Stimulated activated CD8-positive, alpha-beta memory T cell treated with anti-CD3 and anti-CD28 coated beads, Interleukin-7, amount 100 ng/mL, for 1 hour (primary cell): ENCODE results near the gene EFHD2.
"Not testable (repeated sequence)": the region's sequence is repeated elsewhere in the genome, so short reads cannot be mapped to it uniquely, and the experiment has no call there.

Source experiments
- DNase-seq, 2 donors: peaks; one replicate each; pipeline ENCODE4 v3.0.0-alpha.2; 2020; ENCODE audit warnings: low read depth in 2 of 2

The EFHD2 gene

DNA sequence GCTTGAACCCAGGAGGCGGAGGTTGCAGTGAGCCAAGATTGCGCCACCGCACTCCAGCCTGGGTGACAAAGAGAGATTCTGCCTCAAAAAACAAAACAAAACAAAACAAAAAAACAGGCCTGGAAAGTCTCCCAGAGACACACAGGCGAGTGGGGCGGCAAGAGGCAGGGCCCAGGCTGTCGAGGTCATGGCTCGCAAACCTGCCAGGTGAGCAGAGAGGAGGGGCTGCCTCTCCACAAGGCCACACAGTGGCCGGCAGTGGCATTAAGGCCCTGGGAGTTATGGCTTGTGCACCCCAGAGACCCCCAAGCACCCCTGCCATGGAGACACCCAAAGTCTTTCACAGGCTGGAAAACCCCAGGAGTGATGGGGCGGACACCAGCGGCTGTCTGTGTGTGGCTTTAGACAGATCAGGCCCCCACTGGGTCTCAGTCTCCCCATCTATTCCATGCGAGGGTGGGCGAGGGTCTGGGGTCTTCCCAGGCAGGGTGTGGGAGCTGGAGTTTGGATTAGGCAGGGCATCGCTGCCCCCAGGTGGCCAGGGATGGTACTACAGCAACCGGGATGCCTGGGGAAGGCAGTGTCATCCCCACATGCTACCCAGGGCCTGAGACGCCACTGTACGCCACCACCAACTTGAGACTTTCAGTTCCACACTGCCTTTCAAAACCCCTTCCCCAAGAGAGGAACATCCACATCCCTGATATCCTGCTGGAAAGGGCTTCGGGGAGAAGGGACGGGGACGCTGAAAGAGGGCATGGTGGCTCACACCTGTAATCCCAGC lies 21.3 kb downstream of the EFHD2 start:
- peak; percentile 60 to 72 for DNase-seq

DNA sequence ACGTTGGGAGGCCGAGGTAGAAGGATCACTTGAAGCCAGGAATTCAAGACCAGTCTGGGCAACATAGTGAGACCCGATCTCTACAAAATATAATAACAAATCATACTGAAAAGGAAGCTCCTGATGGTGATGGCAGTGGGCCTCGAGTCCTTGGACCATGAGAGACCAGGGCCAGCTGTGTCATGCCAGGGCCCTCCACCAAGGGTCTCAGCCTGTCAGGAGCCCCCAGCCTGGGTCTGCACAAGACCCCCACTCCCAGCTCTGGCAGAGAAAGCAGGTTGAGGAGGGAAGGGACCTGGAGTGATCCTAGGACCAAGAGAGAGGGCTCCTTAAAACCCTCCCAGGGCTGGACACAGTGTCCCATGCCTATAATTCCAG lies 21.9 kb downstream of the EFHD2 start:
- no peak for DNase-seq

DNA sequence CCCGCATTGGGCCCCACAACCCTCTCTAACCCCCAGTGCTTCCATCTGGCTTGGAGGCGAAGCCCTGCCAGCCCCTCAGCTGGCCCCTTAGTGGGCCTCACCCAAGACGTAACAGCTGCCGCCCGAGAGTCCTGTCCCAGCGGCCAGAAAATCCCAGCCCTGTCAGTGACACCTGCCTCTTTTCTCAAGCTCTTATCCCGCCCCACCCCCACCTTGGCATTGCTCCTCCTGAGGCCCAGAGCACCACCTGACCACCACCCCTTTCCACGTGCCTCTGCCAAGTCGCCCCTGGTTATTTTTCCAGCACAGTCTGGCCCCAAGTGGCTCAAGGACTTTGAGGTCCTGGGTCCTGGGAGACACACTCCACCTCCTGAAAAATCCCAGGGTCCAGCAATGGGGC lies 22.6 kb downstream of the EFHD2 start:
- no peak for DNase-seq

DNA sequence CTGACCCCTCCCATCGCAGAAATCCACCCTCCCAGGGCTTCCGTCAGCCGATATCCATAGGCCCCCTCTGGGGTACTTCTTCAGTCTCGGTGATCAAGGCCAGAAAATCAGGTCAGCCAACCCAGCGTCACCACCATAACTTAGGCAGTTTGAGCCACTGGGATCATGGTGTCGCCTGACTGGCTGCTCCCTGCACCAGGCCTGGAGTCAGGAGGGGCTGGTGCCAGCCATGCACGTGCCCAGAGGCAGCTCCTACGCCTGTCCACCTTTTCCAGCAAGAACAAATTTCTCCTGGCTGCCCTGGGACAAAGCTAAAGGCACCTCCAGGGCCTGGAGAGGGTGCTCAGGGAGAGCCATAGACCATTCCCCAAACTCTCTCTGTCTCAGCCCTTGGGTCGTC lies 23.8 kb downstream of the EFHD2 start:
- no peak for DNase-seq

DNA sequence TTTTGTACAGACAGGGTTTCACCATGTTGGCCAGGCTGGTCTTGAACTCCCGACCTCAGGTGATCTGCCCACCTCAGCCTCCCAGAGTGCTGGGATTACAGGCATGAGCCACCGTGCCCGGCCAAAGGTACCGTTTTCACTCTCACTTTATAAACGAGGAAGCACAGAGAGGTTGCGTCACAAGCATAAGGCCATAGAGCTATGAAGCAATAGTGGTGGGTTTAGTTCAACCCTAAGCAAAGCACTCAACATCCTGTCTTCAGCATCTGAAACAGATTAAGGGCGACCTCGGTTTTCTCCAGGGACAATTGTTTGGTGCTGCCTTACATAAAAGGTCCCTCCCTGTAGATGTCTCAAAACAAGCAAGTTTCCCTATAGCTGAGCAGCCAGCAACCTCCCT lies 25.1 kb downstream of the EFHD2 start:
- DNase-seq = not testable (repeated sequence)

DNA sequence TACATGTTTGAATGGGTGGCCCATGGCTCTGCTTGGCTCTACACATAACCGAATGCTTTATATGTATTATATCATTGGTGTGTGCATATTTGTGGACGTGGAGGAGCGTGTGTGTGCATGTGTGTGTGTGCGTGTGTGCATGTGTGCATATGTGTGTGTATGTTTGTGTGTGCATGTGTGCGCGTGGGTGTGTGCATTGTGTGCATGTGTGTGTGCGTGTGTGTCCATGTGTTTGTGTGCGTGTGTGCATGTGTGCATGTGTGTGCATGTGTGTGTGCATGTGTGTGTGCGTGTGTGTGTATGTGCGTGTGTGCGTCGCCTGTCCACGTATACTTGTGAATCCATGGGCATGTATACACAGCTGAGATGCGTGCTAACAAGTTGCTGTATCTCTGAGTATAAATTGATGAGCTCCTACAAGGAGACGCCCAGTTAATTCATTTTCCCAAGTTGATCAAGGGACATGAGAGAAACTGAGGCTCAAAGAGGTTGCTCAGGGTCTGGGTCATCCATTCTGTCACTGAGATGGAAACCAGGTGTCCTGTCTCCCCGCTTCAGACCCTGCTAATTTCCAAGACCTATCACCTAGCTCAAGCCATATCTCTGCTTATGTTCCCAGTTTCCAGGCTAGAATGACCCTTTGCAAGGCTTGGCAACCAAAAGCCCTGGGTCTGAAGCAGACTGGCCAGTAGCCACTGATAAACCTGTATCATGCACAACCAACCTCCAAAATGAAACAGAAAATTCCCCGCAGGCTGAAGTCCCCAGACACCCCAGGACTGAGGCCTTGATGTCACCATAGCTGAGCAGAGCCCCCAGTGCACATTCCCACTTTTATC lies 25.8 kb downstream of the EFHD2 start:
- no peak for DNase-seq

DNA sequence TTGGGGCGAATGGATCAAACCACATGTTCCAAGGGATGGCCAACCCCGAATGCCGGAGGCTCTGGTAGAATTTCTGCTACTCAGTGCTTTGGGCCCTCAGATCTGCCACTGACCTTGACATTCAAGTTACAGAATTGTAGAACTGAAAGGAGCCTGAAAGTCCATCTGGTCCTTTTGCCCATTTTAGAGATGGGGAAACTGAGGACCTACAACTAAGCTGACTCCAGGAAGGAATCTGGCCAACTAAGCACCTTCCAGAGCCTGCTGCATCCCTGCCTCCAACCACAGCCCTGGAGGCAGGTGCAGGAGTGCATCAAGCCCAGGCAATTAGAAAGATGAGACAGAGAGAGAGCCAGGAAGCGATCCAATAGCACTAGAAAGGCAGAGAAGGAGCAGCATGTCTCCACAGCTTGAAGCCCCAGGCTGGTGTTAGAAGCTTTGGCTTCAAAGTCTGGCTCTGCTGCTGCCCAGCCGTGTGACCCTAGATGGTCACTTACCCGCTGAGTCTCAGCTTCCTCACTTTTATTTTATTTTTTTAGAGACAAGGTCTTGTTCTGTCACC lies 27.3 kb downstream of the EFHD2 start:
- no peak for DNase-seq

DNA sequence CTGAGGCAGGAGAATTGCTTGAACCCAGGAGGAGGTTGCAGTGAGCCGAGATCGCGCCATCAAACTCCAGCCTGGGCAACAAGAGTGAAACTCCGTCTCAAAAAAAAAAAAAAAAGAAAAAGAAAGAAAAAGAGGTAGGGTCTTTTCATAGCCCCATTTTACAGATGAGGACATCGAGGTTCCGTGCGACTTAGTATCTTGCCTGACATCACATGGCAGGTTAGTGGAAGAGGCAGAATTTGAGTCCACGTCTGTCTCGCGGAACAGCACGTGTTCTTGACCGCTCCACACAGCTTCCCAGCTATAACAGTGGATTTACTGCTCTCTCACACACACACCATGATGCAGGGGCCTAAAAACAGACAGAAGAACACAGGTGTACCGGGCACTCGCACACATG lies 29.6 kb downstream of the EFHD2 start:
- no peak for DNase-seq

DNA sequence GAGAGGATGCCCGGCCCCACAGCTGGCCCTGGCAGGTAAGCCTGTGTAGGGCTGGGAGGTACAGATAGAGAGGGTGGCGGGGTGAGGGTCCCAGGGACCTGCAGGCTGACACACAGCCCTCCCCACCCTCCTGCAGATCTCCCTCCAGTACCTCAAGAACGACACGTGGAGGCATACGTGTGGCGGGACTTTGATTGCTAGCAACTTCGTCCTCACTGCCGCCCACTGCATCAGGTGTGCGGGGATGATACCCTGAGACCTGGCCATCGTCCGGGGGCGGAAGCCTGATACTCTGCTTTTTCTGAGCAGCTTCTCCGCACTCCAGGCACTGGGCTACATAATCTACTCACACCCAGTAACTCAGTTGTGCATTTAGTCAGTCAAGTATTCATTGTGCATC lies 30.7 kb downstream of the EFHD2 start:
- DNase-seq = no peak

DNA sequence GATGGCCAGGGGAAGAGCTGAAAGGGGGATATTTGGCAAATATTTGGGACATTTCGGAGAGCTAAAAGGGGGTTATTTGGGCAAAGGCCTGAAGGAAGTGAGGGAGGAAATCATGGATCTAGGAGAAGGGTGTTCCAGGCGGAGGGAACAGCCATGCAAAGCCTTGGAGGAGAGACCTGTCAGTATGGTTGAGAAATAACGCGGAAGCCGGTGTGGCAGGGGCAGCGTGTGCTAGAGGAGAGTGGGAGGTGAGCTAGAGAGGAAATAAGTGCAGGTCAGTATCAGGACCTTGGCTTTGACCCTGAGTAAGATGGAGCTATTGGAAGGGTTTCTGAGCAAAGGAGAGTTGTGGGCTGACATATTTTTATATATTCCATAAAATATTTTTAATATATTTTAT lies 31.6 kb downstream of the EFHD2 start:
- no peak for DNase-seq

DNA sequence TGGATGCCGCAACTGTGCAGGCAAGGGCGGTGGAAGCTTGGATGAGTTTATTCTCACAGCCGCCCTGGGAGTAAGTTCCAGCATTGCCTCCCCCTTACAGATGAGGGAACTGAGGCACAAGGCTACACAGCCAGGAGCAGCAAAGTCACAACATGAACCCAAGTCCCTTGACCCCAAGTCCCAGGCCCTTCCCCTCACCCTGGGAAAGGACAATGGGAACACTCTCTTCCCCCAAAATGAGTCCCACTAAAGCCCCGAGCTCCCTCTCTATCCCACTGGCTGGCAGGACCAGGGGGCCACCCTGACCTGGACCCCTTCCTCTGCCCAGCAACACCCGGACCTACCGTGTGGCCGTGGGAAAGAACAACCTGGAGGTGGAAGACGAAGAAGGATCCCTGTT lies 32.4 kb downstream of the EFHD2 start:
- no peak for DNase-seq

DNA sequence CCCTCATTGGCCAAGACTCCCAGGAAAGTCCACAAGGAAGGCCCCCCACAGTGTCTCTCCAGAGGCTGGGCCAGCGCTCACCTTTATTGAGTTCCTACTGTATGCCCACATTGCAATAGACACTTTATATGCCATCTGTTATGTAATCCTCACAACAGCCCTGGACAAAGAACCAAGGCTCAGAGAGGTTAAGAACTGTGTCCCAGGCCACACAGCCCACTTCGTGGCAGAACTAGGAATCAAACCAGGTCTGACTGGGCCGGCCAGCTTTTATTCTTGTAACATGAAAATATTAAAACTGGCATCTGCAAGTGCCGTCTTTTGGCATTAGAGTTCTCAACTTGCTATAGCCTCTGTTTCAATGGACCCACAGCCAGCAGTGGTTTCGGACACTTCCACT lies 33.1 kb downstream of the EFHD2 start:
- DNase-seq = no peak

DNA sequence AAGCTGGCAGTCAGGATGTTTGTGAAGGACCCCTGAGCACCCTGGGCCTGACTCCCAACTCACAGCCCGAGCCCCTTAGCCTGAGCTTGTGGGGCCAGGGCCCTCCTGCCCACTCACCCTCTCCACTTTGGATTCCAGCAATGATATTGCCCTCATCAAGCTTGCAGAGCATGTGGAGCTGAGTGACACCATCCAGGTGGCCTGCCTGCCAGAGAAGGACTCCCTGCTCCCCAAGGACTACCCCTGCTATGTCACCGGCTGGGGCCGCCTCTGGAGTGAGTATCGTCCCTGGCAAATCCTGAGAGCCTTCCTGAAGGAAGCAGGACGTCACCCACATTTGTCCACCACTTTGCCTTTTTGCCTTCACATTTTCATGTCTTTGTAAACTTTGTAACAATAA lies 33.6 kb downstream of the EFHD2 start:
- no peak for DNase-seq

DNA sequence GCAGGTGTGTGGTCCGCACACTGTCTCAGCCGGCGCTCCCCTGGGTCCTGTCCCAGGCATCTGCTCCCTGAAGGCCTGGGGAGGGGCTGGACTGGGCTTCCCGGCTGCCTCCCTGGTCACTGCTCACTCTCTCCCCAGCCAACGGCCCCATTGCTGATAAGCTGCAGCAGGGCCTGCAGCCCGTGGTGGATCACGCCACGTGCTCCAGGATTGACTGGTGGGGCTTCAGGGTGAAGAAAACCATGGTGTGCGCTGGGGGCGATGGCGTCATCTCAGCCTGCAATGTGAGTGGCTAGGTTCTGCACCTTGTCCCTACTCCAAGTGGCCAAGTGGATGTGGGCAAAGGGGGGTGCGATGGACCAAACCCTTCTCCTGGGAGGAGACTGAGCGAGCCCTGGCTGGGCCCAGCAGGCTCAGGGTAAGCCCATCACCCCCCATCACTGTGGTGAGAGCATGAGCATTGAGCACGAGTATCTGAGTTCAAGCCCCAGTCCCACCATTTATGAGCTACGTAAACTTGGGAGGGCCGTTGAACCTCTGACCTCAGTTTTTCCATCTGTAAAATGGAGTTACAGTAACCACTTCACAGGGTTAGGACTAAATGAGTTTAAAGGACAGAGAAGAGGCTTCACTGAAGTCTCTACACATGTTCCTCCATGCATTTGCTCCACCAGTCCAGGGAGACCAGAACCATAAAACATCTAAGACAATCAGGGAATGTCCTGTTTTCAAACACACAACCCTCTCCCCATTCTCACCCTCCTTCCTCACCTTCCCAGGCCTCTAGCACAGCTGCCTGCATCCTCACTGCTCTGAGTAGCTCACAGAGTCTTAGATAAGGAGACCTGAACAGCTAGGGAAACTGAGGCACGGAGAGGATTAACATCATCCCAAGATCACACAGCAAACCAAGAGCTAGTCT lies 35.0 kb downstream of the EFHD2 start:
- no peak for DNase-seq

DNA sequence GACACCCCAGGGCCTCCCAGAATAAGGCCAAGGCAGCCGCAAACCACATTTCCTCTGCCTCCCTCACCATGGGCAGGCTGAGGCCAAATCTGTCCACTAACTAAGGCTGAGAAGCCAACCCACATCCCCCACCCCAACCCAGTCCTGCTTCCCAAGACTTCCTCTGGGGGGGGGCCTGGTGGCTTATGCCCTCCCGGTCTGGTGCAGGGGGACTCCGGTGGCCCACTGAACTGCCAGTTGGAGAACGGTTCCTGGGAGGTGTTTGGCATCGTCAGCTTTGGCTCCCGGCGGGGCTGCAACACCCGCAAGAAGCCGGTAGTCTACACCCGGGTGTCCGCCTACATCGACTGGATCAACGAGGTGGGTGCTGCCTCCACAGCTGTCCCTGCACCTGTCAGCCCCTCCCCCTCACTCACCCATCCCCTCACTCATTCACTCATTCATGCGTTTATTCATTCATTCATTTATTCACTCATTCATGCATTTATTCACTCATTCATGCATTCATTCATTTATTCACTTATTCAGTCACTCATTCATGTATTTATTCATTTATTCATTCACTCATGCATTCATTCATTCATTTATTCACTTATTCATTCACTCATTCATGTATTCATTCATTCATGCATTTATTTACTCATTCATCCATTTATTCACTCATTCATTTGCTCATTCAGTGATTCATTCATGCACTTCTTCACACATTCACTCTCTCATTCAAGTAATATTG lies 35.9 kb downstream of the EFHD2 start:
- DNase-seq = no peak

DNA sequence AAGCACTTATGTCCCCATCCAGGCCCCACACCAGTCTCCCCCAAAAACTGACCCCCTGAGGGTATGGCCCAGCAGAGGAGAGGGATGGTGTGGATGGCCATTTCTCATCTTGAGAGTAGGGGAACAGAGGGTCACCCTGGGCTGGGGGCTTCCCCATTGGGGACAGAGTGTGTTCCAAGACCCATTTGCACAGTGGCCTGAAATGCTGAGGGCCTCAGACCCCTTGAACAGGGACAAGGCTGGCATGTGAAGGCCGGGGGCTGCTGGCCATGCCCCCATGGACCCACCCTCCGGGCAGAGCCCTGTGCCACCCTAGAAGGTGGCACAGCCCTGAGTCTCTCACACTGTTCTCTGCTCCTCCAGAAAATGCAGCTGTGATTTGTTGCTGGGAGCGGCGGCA lies 36.5 kb downstream of the EFHD2 start:
- DNase-seq = no peak

DNA sequence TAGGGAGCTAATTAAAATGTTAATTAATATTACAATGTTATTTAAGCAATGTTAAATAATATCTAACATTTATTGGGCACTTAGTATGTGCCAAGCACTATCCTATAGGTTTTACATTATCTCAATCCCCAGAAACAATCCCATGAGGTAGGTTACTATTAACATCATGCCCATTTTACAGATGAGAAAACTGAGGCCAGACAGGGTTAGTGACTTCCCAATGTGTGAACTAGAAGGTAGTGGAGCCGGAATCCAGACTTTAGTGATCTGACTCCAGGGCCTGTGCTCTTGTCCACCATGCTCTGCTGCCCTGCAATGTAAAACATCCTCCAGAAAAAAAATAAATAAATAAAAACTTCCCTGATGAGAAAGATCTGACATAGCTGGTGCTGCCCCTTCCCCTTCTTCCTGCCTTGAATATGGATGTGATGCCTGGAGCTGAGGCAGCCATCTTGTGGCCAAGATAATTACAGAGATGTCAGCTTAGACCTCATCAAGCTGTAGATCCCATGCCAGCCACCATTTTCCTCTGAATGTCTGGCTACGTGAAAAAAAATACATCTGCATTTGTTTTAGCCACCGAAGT lies 39.3 kb downstream of the EFHD2 start:
- no peak for DNase-seq

DNA sequence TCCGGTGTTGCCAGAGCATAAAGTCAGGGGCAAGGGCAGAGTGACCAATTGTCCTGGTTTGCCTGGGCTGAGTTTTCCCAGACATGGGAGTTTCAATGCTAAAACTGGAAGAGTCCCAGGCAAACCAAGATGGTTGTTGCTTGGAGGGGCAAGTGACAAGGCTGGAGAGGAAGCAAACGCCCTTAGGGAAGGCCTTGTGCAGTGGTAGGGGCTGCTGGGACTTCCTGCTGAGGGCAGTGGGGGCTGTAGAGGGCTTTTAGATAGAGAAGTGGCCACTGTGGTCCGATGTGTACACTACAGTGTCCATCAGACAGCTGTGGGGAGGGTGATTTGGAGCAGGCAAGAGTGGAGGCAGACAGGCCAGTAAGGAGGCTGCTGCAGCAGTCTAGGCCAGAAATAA lies 39.9 kb downstream of the EFHD2 start:
- DNase-seq = no peak

DNA sequence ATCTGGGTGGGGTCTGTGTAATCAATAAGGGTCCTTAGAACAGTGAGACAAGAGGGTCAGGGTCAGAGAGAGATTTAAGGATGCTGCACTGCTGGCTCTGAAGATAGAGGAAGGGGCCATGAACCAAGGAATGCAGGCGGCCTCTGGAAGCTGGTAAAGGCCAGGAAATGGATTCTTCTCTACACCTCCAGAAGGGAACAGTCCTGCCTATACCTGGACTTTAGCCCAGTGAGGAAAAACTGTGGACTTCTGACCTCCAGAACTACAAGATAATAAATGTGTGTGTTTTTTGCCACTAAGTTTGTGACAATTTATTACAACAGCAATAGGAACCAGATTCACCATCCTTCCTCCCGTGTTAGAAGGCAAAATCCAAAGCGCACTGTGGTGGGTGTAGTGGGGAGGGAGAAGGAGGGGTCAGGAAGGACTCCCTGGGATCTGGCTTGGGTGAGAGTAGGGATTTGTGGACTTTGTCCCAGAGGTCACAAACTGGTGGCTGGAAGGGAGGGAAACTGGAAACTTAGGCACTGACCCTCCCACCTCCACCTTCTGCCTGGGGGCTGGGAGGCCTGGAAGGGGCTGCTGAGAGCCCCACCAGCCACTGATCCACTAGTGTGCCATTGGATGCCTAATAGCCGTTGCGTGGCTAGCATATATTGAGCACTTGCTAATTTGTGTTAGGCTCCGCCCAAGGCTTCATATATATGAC lies 41.5 kb downstream of the EFHD2 start:
- no peak for DNase-seq

DNA sequence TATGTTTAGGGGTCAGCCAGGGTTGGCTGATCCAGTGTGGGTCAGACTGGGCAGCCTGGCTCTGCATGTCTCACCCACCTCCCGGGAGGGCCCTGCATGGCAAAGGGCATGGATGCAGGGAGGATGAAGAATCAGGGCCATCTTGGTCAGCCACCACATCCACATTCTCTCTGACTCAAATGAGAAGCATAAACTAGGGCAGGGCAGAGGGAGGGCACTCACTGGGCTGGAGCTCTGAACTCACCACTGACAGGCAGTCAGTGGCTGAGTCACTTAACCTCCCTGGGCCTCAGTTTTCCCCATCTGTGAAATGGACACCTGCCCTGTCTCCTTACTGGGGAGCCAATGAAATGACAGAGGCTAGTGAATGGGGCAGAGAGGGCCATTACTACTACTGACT lies 42.5 kb downstream of the EFHD2 start:
- DNase-seq = no peak
